Left ventricle myocardium inferior (tissue), 1 donor: Measurements from ENCODE around the gene RTL9. TPM values are rescaled to one million over a fixed set of nuclear protein-coding genes. Genes with fewer than 3 reads are reported as not detected.

ENCODE experiments used
- DNase-seq: peaks from one replicate; pipeline ENCODE4 v3.0.0-alpha.2; 2020
- H3K27ac ChIP-seq: fragments of 200-600 bp; replicated peaks from 2 replicates; pipeline ENCODE4 v1.8.0; 2021
- H3K27me3 ChIP-seq: fragments of 200-600 bp; 2 replicates; pipeline ENCODE4 v1.8.0; 2021; ENCODE audit warnings: low read depth
- H3K36me3 ChIP-seq: fragments of 200-600 bp; 2 replicates; pipeline ENCODE4 v1.8.0; 2021
- H3K4me1 ChIP-seq: fragments of 200-600 bp; 2 replicates; pipeline ENCODE4 v1.8.0; 2021
- H3K4me3 ChIP-seq: fragments of 200-600 bp; 2 replicates; pipeline ENCODE4 v1.8.0; 2021; ENCODE audit warnings: mild to moderate bottlenecking, moderate library complexity
- H3K9me3 ChIP-seq: fragments of 200-600 bp; replicated peaks from 2 replicates; pipeline ENCODE4 v1.8.0; 2021
- CTCF ChIP-seq: fragments of 200-600 bp; IDR thresholded peaks from 2 replicates; pipeline ENCODE4 v1.8.0; 2021; ENCODE audit warnings: antibody characterized with exemption, mild to moderate bottlenecking, borderline replicate concordance
- intact Hi-C: fragments of 100-400 bp; cut with micrococcal nuclease; formaldehyde crosslinking; loops from one replicate; pipeline ENCODE4 v1.11.0; 2022
- total RNA-seq: library from RNA; stranded (reverse); fragmentation: NEBNext Ultra II Directional; extraction: Animal tissue kit (Norgen Biotek cat#: 25700); gene quantifications from one replicate; pipeline ENCODE4 v1.2.1, GENCODE V29; 2021
- donor health status: DM: no; HTN: yes; CAD: no; lungs with severe emphysema.

Gene RTL9
- total RNA-seq, 1 donor from 2014 or later = 0.66 TPM

- no peak for DNase-seq
- H3K36me3 ChIP-seq = no peaks in the 10 kb centered on the region
- H3K4me3 ChIP-seq = peak overlapping the region; percentile 82
- no peaks in the 10 kb centered on the region for H3K9me3 ChIP-seq
- no peaks in the 10 kb centered on the region for H3K27me3 ChIP-seq
- no peak for TF ChIP-seq CTCF
- no peak overlapping the region for H3K27ac ChIP-seq
- peaks cover 15% of the 10 kb centered on the region for H3K4me1 ChIP-seq
- intact Hi-C loops = no loop called here
Observed at GRCh38 chrX:110316351-110317060, 42.1 kb upstream of the RTL9 start.

GRCh38 chrX:110317061-110317819 is 41.4 kb upstream of the RTL9 start:
- TF ChIP-seq CTCF = no peak
- H3K4me1 ChIP-seq = peaks cover 15% of the 10 kb centered on the region
- H3K36me3 ChIP-seq = no peaks in the 10 kb centered on the region
- intact Hi-C loops = no loop called here
- H3K4me3 ChIP-seq = peak overlapping the region; percentile 82
- no peaks in the 10 kb centered on the region for H3K27me3 ChIP-seq
- H3K9me3 ChIP-seq = no peaks in the 10 kb centered on the region
- DNase-seq = peak; percentile 18
- peak overlapping the region; percentile 85 for H3K27ac ChIP-seq

GRCh38 chrX:110317820-110318663 is 40.6 kb upstream of the RTL9 start, which contains the start of gene AMMECR1:
TSS of gene AMMECR1 (minus strand) at chrX:110318085. CDS start at chrX:110318071, 14 bp downstream.
- peak within 1 kb of the TSS; percentile 82 for H3K4me3 ChIP-seq
- H3K27ac ChIP-seq = peak within 1 kb of the TSS; percentile 85
- DNase-seq = peak; percentile 80
- no peak for TF ChIP-seq CTCF
- H3K27me3 ChIP-seq = no peaks in the 10 kb centered on the region
- no peaks in the 10 kb centered on the region for H3K9me3 ChIP-seq
- intact Hi-C loops = no loop called here
- peaks cover 15% of the 10 kb centered on the region for H3K4me1 ChIP-seq
- H3K36me3 ChIP-seq = no peaks in the 10 kb centered on the region

- peaks cover 15% of the 10 kb centered on the region for H3K4me1 ChIP-seq
- no peak for TF ChIP-seq CTCF
- H3K4me3 ChIP-seq = peak overlapping the region; percentile 82
- no peak for DNase-seq
- no peaks in the 10 kb centered on the region for H3K27me3 ChIP-seq
- no peaks in the 10 kb centered on the region for H3K36me3 ChIP-seq
- H3K9me3 ChIP-seq = no peaks in the 10 kb centered on the region
- intact Hi-C loops = no loop called here
- H3K27ac ChIP-seq = peak overlapping the region; percentile 85
Observed at GRCh38 chrX:110318664-110318968, 40.0 kb upstream of the RTL9 start.

GRCh38 chrX:110320381-110320987 is 38.2 kb upstream of the RTL9 start:
- no peaks in the 10 kb centered on the region for H3K9me3 ChIP-seq
- no peaks in the 10 kb centered on the region for H3K36me3 ChIP-seq
- H3K4me1 ChIP-seq = peaks cover 15% of the 10 kb centered on the region
- no peak for TF ChIP-seq CTCF
- intact Hi-C loops = no loop called here
- no peak overlapping the region for H3K4me3 ChIP-seq
- DNase-seq = no peak
- H3K27me3 ChIP-seq = no peaks in the 10 kb centered on the region
- no peak overlapping the region for H3K27ac ChIP-seq
